Measurements from ENCODE around the gene MED1. TPM values are rescaled to one million over a fixed set of nuclear protein-coding genes. Genes with fewer than 3 reads are reported as not detected.
A peak's percentile ranks its signal among the peaks of the same experiment; 100 is the strongest.

Gene MED1
- total RNA-seq, 1 donor from 2014 or later, result 21.8 TPM

DNA sequence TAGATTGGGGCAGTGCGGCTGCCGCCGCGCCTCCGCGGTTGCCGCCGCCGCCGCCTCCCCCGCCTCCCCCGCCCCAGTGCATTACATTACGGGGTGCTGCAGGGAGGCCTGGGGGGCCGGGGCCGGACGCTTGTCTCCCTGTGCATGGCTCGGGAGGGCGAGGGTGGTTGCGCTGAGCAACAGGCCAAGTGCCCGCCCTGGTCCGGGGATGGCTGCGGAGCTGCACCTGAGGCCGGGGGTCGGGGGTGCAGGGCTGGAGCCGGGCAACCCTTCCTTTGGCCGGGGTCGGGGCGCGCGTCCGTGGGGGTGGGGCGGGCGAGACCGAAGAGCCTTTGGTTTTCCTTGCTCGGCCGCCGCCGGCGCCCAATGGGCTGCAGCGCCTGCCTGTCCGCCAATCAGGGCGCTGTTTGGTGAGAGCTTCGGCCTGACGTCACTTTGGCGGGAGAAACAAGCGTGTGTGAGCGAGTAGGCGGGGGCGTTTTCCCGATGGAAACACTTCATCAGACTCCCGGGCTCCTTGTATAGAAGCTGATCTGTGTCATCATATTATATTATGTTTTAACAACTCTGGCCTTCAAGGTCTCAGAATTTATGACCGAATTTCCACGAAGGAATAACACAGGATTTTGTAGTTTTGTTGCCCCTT is 48.7 kb downstream of the MED1 start:
- intact Hi-C loops (cut with micrococcal nuclease), result no loop called here
- DNase-seq, result peak; percentile 91
- H3K36me3 ChIP-seq, result peaks cover 12% of the 10 kb centered on the region
- peaks cover 47% of the 10 kb centered on the region for H3K4me1 ChIP-seq
- no peaks in the 10 kb centered on the region for H3K9me3 ChIP-seq (replicated peaks)
- TF ChIP-seq, protein P1, sequence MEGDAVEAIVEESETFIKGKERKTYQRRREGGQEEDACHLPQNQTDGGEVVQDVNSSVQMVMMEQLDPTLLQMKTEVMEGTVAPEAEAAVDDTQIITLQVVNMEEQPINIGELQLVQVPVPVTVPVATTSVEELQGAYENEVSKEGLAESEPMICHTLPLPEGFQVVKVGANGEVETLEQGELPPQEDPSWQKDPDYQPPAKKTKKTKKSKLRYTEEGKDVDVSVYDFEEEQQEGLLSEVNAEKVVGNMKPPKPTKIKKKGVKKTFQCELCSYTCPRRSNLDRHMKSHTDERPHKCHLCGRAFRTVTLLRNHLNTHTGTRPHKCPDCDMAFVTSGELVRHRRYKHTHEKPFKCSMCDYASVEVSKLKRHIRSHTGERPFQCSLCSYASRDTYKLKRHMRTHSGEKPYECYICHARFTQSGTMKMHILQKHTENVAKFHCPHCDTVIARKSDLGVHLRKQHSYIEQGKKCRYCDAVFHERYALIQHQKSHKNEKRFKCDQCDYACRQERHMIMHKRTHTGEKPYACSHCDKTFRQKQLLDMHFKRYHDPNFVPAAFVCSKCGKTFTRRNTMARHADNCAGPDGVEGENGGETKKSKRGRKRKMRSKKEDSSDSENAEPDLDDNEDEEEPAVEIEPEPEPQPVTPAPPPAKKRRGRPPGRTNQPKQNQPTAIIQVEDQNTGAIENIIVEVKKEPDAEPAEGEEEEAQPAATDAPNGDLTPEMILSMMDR (IDR thresholded peaks at IDR 0.05; ENCODE audit: borderline replicate concordance), result no peak
- H3K27me3 ChIP-seq (ENCODE audit: low read depth), result no peaks in the 10 kb centered on the region
- peak overlapping the region; percentile 95 for H3K27ac ChIP-seq (replicated peaks)
- H3K4me3 ChIP-seq, result peak overlapping the region; percentile 97

DNA sequence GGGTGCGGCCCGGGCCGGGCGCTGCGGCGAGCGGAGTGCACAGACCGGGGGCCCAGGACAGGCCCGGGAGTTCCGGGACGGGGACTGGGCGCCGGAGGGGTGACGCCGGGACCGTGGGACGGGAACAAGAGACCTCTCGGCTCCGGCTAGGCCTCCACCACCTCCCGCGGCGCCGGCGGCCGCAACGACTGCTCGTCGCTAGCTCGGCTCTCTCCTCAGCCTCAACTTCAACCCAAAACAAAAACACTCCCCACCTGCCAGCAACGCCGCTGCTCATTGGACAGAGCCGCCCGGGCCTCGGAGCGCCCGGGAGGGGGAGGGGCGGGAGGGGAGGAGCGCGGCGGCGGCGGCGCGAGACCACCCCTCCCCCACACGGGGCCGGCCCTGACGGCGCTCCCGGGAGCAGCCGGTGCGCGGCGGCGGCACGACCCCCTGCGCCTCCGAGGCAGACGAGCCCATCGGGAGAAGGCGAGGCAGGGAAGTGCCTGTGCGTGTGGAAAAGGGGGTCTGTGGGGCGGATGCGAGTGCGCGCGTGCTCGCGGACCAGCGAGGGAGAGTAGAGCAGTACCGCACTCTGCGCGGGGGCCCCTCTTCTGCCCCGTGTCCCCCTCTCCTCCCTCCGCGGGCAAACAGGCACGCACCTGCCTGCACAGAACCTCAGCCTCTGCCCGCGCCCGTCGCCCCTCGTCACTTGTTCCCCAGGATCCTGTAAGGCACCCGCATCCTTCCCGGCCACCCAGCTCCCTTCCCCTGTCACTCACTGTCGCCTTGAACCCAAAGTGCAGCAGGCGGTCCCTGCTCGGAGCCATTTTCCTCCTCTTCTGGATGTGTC is 49.4 kb downstream of the MED1 start, which contains the start of gene FBXL20:
Gene FBXL20, minus strand, starts transcription at position 215 of the 832 bp plus-strand sequence. CDS start 224 bp downstream, outside the sequence.
- H3K27me3 ChIP-seq (ENCODE audit: low read depth), result no peaks in the 10 kb centered on the region
- peak within 1 kb of the TSS; percentile 97 for H3K4me3 ChIP-seq
- peak; percentile 96 for DNase-seq
- peaks cover 4% of the 10 kb centered on the region for H3K36me3 ChIP-seq
- intact Hi-C loops (cut with micrococcal nuclease), result no loop called here
- TF ChIP-seq, protein P1 (IDR thresholded peaks at IDR 0.05; ENCODE audit: borderline replicate concordance), result no peak
- peaks cover 47% of the 10 kb centered on the region for H3K4me1 ChIP-seq
- H3K9me3 ChIP-seq (replicated peaks), result no peaks in the 10 kb centered on the region
- peak within 1 kb of the TSS; percentile 95 for H3K27ac ChIP-seq (replicated peaks)

DNA sequence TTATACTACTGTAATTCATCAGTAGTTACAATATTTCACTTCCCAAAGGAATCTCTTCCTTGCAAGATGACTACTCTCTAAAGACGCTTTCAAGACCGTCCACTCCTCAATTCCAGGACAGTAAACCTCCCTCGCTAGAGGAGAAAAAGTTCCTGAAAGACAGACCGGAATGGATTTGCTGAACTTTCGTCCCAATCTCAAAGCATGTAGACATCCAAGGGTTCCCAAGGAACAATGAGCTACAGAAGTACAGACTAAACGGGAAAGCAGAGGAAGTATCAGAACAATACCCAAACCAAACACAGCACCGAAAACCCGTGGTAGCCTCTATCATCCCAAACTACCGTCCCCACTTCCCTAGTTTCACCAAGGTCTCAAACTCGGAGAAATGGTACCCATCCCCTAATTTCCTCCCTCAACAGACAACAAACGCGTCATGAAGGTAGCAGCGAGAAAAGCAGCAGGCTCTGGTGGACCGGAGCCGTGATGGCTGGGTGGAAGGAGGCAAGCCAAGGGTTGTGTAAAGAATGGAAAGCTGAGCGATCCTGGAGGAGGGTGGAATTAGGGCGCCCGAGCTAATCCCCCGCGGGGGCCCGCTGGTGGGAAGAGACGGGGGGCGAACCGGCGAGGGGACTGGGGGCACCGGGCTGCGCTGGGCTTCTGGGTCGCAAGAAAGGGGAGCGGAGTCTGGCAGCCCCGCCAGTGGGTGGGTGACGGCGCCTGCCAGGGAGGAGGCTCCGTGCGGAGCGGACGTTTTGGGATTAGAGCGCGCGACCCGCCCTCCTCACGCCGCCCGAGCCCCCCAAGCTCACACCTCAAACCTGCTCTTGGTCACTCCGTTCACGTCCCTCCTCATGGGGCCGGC is 50.3 kb downstream of the MED1 start:
- TF ChIP-seq, protein P1 (IDR thresholded peaks at IDR 0.05; ENCODE audit: borderline replicate concordance), result no peak
- Histone ChIP-seq H3K27me3 (ENCODE audit: low read depth) (no peaks in the 10 kb centered on the region), H3K36me3 (peaks cover 4% of the 10 kb centered on the region), H3K9me3 (replicated peaks) (no peaks in the 10 kb centered on the region), H3K4me1 (peaks cover 47% of the 10 kb centered on the region), H3K27ac (replicated peaks) (peak overlapping the region; percentile 95), H3K4me3 (peak overlapping the region; percentile 97)
- intact Hi-C loops (cut with micrococcal nuclease), result no loop called here
- peak; percentile 24 for DNase-seq

DNA sequence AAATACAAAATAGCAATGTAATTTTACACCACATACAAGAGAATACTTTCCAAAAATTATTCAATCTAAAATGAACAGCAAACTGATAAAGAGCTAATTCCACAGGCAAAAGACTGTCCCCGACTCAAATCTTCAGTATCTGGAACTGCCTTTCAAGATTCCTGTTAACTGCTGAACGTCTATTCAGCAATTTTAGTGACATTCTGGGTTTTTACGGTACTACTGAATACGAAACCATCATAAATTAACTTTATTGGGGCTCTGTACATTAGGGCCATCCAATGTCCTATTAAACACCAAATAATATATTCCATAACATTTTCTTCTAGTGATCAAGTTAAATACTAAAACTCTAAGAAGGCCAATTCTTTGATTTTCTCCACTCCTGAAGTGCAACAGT is 51.3 kb downstream of the MED1 start:
- Histone ChIP-seq H3K27me3 (ENCODE audit: low read depth) (no peaks in the 10 kb centered on the region), H3K27ac (replicated peaks) (peak overlapping the region; percentile 95), H3K4me1 (peaks cover 54% of the 10 kb centered on the region), H3K36me3 (no peaks in the 10 kb centered on the region), H3K4me3 (peak overlapping the region; percentile 97), H3K9me3 (replicated peaks) (no peaks in the 10 kb centered on the region)
- intact Hi-C loops (cut with micrococcal nuclease), result no loop called here
- TF ChIP-seq, protein P1 (IDR thresholded peaks at IDR 0.05; ENCODE audit: borderline replicate concordance), result no peak
- DNase-seq, result no peak

DNA sequence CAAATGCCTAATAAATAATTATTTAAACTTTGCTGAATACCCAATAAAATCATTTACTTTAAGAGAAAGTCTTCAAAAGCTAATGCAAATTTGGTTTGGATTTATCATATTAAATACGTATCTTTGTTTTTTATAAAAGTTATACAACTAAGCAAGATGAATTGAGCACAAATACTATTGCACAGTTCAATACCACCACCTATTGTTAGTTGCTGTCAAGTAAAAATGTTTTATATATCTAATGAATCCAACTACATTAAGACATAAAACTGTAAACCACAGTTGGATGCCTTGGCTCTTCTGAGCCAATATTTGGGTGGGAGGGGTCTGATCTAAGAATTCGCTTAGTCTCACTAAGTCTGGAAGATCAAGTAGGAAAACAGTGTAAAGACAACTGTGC is 57.3 kb downstream of the MED1 start:
- Histone ChIP-seq H3K4me3 (no peak overlapping the region), H3K27me3 (ENCODE audit: low read depth) (no peaks in the 10 kb centered on the region), H3K36me3 (no peaks in the 10 kb centered on the region), H3K9me3 (replicated peaks) (no peaks in the 10 kb centered on the region), H3K27ac (replicated peaks) (no peak overlapping the region), H3K4me1 (peaks cover 47% of the 10 kb centered on the region)
- DNase-seq, result no peak
- TF ChIP-seq, protein P1 (IDR thresholded peaks at IDR 0.05; ENCODE audit: borderline replicate concordance), result peak; percentile 39
- intact Hi-C loops (cut with micrococcal nuclease), result no loop called here

Measured in left ventricle myocardium inferior (tissue), 1 donor.